ENCODE data around the gene RAPGEF6. TPM values are rescaled to one million over a fixed set of nuclear protein-coding genes. Genes with fewer than 3 reads are reported as not detected.

Gene RAPGEF6
- total RNA-seq, 2 donors from 2014 or later = 50.6 to 57.6 TPM

GRCh38 chr5:131659841-131660240, 24.8 kb upstream of the RAPGEF6 start:
- peaks cover 12% of the 10 kb centered on the region for H3K9me3 Mint-ChIP-seq
- no peak overlapping the region for H3K27ac Mint-ChIP-seq
- ATAC-seq (replicated peaks) = no peak
- H3K27me3 Mint-ChIP-seq = no peaks in the 10 kb centered on the region
- H3K4me3 Mint-ChIP-seq = no peak overlapping the region
- peaks cover 84% of the 10 kb centered on the region for H3K36me3 Mint-ChIP-seq (ENCODE audit: low read depth)
- no peaks in the 10 kb centered on the region for H3K4me1 Mint-ChIP-seq

- Mint-ChIP-seq H3K4me3 (no peak overlapping the region), H3K36me3 (ENCODE audit: low read depth) (peaks cover 85% of the 10 kb centered on the region), H3K27ac (no peak overlapping the region), H3K9me3 (peaks cover 12% of the 10 kb centered on the region), H3K27me3 (no peaks in the 10 kb centered on the region), H3K4me1 (no peaks in the 10 kb centered on the region)
- ATAC-seq (replicated peaks) = no peak
Observed at GRCh38 chr5:131659290-131659689, 24.3 kb upstream of the RAPGEF6 start.

- peaks cover 78% of the 10 kb centered on the region for H3K36me3 Mint-ChIP-seq (ENCODE audit: low read depth)
- no peaks in the 10 kb centered on the region for H3K4me1 Mint-ChIP-seq
- H3K4me3 Mint-ChIP-seq = no peak overlapping the region
- H3K9me3 Mint-ChIP-seq = peaks cover 8% of the 10 kb centered on the region
- ATAC-seq (replicated peaks) = no peak
- no peaks in the 10 kb centered on the region for H3K27me3 Mint-ChIP-seq
- no peak overlapping the region for H3K27ac Mint-ChIP-seq
Observed at GRCh38 chr5:131654776-131655175, 19.7 kb upstream of the RAPGEF6 start.

- no peaks in the 10 kb centered on the region for H3K27me3 Mint-ChIP-seq
- no peak overlapping the region for H3K27ac Mint-ChIP-seq
- H3K36me3 Mint-ChIP-seq (ENCODE audit: low read depth) = peaks cover 77% of the 10 kb centered on the region
- peaks cover 5% of the 10 kb centered on the region for H3K9me3 Mint-ChIP-seq
- H3K4me1 Mint-ChIP-seq = no peaks in the 10 kb centered on the region
- no peak overlapping the region for H3K4me3 Mint-ChIP-seq
- ATAC-seq (replicated peaks) = no peak
Observed at GRCh38 chr5:131654309-131654708, 19.3 kb upstream of the RAPGEF6 start.

GRCh38 chr5:131649161-131649560, 14.1 kb upstream of the RAPGEF6 start:
- ATAC-seq (replicated peaks) = no peak
- H3K4me1 Mint-ChIP-seq = no peaks in the 10 kb centered on the region
- H3K27ac Mint-ChIP-seq = no peak overlapping the region
- H3K4me3 Mint-ChIP-seq = no peak overlapping the region
- H3K27me3 Mint-ChIP-seq = no peaks in the 10 kb centered on the region
- peaks cover 76% of the 10 kb centered on the region for H3K36me3 Mint-ChIP-seq (ENCODE audit: low read depth)
- H3K9me3 Mint-ChIP-seq = no peaks in the 10 kb centered on the region

GRCh38 chr5:131647048-131647769, 12.2 kb upstream of the RAPGEF6 start:
- Mint-ChIP-seq H3K9me3 (no peaks in the 10 kb centered on the region), H3K4me3 (no peak overlapping the region), H3K36me3 (ENCODE audit: low read depth) (peaks cover 65% of the 10 kb centered on the region), H3K4me1 (no peaks in the 10 kb centered on the region), H3K27ac (no peak overlapping the region), H3K27me3 (no peaks in the 10 kb centered on the region)
- ATAC-seq (replicated peaks) = no peak

GRCh38 chr5:131644822-131645221, 9.8 kb upstream of the RAPGEF6 start:
- peaks cover 41% of the 10 kb centered on the region for H3K36me3 Mint-ChIP-seq (ENCODE audit: low read depth)
- no peaks in the 10 kb centered on the region for H3K9me3 Mint-ChIP-seq
- H3K27me3 Mint-ChIP-seq = no peaks in the 10 kb centered on the region
- peaks cover 8% of the 10 kb centered on the region for H3K4me1 Mint-ChIP-seq
- no peak overlapping the region for H3K4me3 Mint-ChIP-seq
- no peak for ATAC-seq (replicated peaks)
- H3K27ac Mint-ChIP-seq = no peak overlapping the region

- no peak overlapping the region for H3K27ac Mint-ChIP-seq
Observed at GRCh38 chr5:131644370-131644769, 9.3 kb upstream of the RAPGEF6 start.

GRCh38 chr5:131641494-131641893, 6.5 kb upstream of the RAPGEF6 start:
- Mint-ChIP-seq H3K27me3 (no peaks in the 10 kb centered on the region), H3K9me3 (no peaks in the 10 kb centered on the region), H3K4me1 (peaks cover 12% of the 10 kb centered on the region), H3K27ac (no peak overlapping the region), H3K4me3 (no peak overlapping the region), H3K36me3 (ENCODE audit: low read depth) (peaks cover 20% of the 10 kb centered on the region)
- no peak for ATAC-seq (replicated peaks)

More at GRCh38 chr5:131644370-131644769, 9.3 kb upstream of the RAPGEF6 start:
- H3K9me3 Mint-ChIP-seq = no peaks in the 10 kb centered on the region
- H3K4me1 Mint-ChIP-seq = peaks cover 12% of the 10 kb centered on the region
- peaks cover 36% of the 10 kb centered on the region for H3K36me3 Mint-ChIP-seq (ENCODE audit: low read depth)
- no peaks in the 10 kb centered on the region for H3K27me3 Mint-ChIP-seq
- ATAC-seq (replicated peaks) = no peak
- H3K4me3 Mint-ChIP-seq = no peak overlapping the region

- peaks cover 12% of the 10 kb centered on the region for H3K4me1 Mint-ChIP-seq
- peaks cover 12% of the 10 kb centered on the region for H3K36me3 Mint-ChIP-seq (ENCODE audit: low read depth)
- peak overlapping the region; percentile 84 for H3K27ac Mint-ChIP-seq
- peak overlapping the region; percentile 61 for H3K4me3 Mint-ChIP-seq
- peak; percentile 95 for ATAC-seq (replicated peaks)
- no peaks in the 10 kb centered on the region for H3K9me3 Mint-ChIP-seq
- no peaks in the 10 kb centered on the region for H3K27me3 Mint-ChIP-seq
Observed at GRCh38 chr5:131640043-131640856, 5.2 kb upstream of the RAPGEF6 start.

GRCh38 chr5:131639148-131639547, 4.1 kb upstream of the RAPGEF6 start:
- Mint-ChIP-seq H3K27ac (peak overlapping the region; percentile 84), H3K36me3 (ENCODE audit: low read depth) (peaks cover 12% of the 10 kb centered on the region), H3K4me3 (no peak overlapping the region), H3K4me1 (peaks cover 12% of the 10 kb centered on the region), H3K9me3 (no peaks in the 10 kb centered on the region), H3K27me3 (no peaks in the 10 kb centered on the region)
- no peak for ATAC-seq (replicated peaks)

- peaks cover 12% of the 10 kb centered on the region for H3K4me1 Mint-ChIP-seq
- ATAC-seq (replicated peaks) = no peak
- no peak overlapping the region for H3K4me3 Mint-ChIP-seq
- no peaks in the 10 kb centered on the region for H3K9me3 Mint-ChIP-seq
- no peaks in the 10 kb centered on the region for H3K27me3 Mint-ChIP-seq
- H3K36me3 Mint-ChIP-seq (ENCODE audit: low read depth) = peaks cover 17% of the 10 kb centered on the region
- no peak overlapping the region for H3K27ac Mint-ChIP-seq
Observed at GRCh38 chr5:131637694-131638093, 2.7 kb upstream of the RAPGEF6 start.

- Mint-ChIP-seq H3K4me3 (no peak overlapping the region), H3K27me3 (no peaks in the 10 kb centered on the region), H3K36me3 (ENCODE audit: low read depth) (peaks cover 17% of the 10 kb centered on the region), H3K9me3 (no peaks in the 10 kb centered on the region), H3K4me1 (peaks cover 12% of the 10 kb centered on the region), H3K27ac (peak overlapping the region; percentile 96)
- no peak for ATAC-seq (replicated peaks)
Observed at GRCh38 chr5:131635684-131636572, 899 bp upstream of the RAPGEF6 start.

GRCh38 chr5:131634666-131634995, 398 bp downstream of the RAPGEF6 start:
- peak overlapping the region; percentile 96 for H3K27ac Mint-ChIP-seq
- H3K36me3 Mint-ChIP-seq (ENCODE audit: low read depth) = peaks cover 20% of the 10 kb centered on the region
- ATAC-seq (replicated peaks) = peak; percentile 25
- peaks cover 4% of the 10 kb centered on the region for H3K4me1 Mint-ChIP-seq
- no peaks in the 10 kb centered on the region for H3K27me3 Mint-ChIP-seq
- no peaks in the 10 kb centered on the region for H3K9me3 Mint-ChIP-seq
- H3K4me3 Mint-ChIP-seq = no peak overlapping the region
